ENCODE measurements around the gene PPIE.
A peak's percentile ranks its signal among the peaks of the same experiment; 100 is the strongest.
"Not testable (repeated sequence)": the region's sequence is repeated elsewhere in the genome, so short reads cannot be mapped to it uniquely, and the experiment has no call there.

The PPIE gene

DNA sequence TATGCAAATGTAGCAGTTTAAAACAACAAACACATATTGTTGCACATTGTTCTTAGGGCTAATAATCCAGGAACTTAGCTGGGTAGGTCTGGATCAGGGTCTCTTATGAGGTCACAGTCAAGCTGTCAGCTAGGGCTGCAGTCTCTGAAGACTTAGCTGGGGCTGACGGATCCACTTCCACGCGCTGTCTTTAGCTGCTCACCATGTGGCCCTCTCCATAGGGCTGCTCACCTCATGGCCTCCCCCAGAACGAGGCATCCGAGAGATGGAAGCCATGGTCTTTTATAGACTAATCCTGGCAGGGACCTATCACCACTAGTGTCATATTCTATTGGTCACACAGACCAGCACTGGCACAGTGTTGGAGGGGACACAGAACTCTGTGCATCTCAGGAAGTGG, 41.1 kb downstream of the PPIE start:
- DNase-seq, result no peak

- no peak for DNase-seq
Observed at GRCh38 chr1:39781349-39781715, 42.6 kb downstream of the PPIE start.

DNA sequence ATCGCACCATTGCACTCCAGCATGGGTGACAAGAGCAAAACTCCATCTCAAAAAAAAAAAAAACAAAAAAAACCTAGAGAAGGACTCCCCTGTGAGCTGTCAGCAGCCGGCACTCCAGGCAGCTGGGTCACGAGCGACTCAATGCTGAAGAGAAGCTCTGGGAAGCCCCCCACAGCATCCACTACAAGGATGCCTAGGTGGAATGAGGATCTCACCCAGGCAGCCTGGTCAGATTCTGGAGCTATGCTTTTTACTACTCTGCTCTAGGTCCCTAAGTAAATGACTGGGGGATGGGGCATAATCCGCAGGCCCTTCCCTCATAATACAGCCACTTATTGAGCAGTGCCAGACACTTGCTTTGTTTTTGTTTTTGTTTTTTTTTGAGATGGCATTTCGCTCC, 43.4 kb downstream of the PPIE start:
- DNase-seq, result no peak

DNA sequence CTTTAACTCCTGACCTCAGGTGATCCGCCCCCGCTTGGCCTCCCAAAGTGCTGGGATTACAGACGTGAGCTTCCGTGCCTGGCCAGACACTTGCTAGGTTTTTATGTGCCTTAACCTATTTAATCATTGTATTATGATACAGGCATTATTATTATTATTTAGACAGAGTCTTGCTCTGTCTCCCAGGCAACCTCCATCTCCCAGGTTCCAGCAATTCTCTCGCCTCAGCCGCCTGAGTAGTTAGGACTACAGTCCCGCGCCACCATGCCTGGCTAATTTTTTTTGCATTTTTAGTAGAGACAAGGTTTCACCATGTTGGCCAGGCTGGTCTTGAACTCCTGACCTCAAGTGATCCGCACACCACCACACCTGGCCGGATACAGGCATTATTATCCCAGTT, 44.0 kb downstream of the PPIE start:
- not testable (repeated sequence) for DNase-seq

DNA sequence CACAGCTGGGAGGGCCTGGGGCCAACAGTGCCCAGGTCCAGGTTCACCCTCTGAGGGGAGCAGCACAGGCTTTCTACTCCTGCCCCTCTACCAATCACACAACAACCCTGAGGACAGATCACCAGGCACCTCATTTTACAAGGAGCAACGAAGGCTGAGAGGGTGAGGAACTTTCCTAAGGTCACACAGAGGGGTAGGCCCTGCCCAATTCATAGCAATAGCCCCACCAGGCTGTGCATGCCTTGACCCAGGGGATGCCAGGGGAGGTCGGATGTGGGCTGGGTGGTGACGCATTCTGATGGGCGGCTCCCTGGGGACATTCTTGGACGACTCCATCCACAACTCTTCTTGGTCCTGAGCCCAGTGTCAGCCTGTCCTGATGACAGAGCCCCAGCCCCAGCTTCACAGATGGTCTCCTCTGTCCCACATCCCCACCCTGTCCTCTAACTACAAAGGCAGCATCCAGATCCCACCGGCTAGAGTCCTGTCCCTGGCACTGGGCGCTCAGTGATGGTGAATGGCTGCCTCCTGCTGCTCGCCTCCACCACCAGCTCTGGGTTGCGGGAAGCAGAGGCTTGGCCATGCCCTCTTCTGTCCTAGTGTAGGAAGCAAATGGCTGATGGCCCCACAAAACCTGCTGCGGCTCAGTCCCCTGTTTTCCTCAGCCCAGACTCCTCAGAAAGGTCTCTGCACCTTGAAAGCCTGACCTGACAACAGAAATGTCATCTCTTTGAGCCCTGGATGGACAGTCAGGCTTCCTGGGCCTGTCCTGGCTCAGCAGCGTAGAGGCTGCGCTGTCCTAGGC, 47.8 kb downstream of the PPIE start:
- DNase-seq, result not testable (repeated sequence)

- not testable (repeated sequence) for DNase-seq
Observed at GRCh38 chr1:39787108-39787375, 48.4 kb downstream of the PPIE start.

GRCh38 chr1:39787468-39787867, 48.8 kb downstream of the PPIE start:
- DNase-seq, result no peak

DNA sequence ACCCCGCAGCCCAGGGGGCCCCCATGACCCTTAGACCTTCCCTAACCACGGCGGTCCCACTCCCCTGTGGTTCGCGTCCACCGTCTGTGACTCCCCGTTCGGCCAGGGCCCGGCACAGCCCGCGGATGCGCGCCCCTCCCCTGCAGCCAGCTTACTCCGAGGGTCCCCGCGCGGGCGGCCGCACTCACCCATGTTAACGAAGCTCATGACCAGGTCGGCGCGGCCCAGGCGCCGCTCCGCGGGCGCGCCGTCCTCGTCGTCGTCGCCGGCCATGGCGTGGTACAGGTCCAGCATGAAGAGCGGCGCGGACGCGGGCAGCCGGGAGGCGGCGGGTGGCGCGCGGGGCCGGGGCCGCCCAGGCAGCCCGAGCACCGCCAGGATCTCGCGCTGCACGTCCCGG, 49.3 kb downstream of the PPIE start:
- not testable (repeated sequence) for DNase-seq

DNA sequence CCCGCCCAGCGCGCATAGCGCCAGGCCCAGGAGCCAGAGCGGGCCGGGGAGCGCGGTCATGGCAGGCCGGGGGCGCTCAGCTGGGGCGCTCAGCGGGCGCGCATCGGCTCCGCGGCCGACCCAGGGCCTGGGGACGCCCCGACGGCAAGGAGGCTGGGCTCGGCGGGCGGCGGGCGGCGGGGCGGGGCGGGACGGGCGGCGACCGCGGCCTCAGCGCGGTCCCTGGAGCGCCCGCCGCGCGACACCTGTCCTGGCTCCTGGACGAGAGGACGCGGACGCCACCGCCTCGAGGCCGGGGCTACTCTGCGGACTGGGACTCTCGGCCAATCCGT, 49.7 kb downstream of the PPIE start:
- no peak for DNase-seq

DNA sequence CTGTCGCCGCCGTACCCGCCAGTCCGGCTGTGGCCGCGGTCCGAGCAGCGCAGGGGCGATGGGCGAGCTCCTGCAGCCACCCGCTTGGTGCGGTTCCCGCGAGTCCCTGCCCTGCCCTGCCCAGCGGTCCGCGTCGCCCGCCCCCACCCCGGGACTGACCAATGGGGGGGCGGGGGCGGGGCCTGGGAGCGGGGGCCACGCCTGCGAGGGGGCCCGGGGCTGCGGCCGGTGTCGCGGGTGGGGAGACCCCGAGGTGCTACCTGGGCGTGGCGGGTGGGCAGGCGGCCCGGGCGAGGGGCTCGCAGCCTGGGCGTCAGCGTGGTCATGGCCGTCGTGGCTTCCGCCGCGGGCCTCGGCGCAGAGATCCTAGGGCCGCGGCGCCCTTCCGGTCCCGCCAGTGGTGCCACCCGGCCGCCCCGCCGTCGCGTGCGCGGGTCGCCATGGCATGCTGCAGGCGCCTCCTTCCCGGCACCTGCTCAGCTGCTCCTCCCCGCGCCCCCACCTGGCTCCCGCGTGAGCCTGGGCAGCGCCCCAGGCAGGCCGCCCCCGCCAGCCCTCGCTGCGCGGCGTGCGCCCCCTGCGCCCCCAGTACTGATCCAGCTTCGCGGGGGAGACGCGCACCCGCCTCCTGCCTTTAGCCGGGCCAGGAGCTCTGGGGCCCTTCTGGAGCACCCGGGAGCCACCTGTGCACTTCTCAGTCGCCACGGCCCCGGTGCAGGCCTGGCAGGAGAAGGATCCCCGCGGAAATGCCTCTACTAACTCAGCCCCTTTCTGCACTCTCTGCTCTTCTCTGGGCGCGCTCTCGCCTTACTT, 50.3 kb downstream of the PPIE start, which contains the start of gene BMP8B:
BMP8B (minus strand) TSS at position 108 of the 813 bp plus-strand sequence. CDS start 380 bp downstream, outside the sequence.
- DNase-seq, result peak; percentile 98

DNA sequence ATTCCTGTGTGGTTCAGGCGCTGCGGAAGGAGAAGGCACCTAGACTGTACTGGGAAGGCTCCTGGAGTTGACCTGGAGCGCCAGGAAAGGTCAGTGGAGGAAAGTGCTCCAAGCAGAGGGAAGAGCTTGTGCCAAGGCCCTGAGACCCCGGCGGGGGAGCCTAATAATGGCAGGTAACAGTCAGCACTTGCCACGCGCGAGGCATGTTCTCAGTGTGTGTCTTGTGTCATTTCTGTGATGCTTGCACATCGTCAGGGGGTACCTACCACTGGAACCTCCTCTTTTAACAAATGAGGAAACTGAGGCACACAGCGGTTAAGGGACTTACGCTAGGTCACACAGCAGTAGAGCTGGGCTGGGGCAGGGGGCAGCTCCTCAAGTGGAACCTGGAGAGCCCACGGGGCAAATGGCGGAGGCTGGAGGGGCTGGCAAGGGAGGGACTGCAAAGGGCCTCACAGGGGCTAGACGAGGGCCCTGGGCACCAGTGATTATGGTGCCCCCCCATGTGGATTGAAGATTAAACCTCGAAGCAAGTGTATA, 51.0 kb downstream of the PPIE start:
- no peak for DNase-seq

DNA sequence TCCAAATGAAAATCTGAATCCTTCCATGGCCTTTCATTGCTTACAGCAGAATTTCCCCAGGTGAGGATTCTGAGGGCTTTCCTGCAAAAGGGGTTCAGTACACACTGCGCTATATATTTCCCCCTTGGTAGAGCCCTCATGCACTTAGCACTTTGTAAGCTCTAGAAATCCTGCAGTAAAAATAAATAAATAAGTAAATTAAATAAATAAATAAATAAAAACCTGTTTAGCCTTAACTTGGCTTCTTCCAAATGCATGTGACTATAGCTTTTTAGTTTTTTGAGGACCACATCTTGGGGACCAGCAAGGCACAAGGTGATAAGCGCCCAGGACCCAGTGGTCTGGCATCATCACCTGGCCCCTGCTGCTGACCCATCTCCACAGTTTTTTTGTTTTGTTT, 53.2 kb downstream of the PPIE start:
- no peak for DNase-seq

GRCh38 chr1:39795651-39796050, 57.0 kb downstream of the PPIE start:
- no peak for DNase-seq

GRCh38 chr1:39798859-39799769, 60.4 kb downstream of the PPIE start:
- DNase-seq, result peak; percentile 100

DNA sequence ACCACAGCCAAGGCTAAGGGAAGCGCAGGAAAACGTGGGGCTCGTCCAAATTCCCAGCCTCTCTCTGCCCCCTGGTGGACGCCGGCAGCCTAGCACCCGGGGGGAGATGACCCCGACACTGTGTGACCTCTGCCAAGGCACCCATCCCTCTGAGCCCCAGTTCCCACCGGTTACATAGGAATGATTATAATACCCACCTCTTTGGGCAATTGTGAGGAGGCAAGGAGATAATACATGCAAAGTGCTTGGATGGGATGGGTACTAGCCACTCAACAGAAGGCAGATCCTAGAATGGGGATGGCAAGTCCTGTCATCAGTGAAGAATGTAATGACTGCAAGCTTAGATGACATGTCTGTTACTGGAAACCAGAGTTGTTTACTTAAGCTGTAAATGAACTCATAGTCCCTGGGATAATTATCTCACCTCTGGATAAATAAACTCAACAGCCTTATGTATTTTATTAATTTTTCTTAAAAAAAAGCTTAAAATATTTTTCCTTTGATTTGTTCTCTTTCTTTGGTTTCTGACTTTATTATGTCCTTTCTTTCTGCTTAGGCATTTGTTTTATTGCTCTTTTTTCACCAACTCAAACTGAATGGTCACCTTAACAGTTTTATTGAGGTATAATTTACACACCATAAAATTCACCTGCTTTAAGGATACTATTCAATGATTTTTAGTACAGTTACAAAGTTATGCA, 61.2 kb downstream of the PPIE start:
- DNase-seq, result peak; percentile 100

DNA sequence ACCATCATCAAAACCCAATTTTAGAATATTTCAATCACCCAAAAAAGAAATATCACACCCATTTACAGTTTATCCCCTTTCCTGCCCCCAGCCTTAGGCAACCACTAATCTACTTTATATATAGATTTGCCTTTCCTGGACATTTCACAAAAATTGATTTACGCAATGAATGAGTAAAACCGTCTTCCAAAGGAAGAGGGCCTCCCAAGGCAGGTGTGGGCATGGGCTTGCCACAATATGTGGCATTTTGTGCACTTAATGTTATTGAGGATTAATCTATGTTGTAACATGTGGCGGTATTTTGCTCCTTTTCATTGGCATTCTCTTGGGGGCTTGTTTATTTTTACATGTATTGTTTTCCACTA, 61.8 kb downstream of the PPIE start:
- no peak for DNase-seq

GRCh38 chr1:39802496-39803260, 64.0 kb downstream of the PPIE start:
- DNase-seq, result no peak

- no peak for DNase-seq
Observed at GRCh38 chr1:39805385-39805784, 66.7 kb downstream of the PPIE start.

DNA sequence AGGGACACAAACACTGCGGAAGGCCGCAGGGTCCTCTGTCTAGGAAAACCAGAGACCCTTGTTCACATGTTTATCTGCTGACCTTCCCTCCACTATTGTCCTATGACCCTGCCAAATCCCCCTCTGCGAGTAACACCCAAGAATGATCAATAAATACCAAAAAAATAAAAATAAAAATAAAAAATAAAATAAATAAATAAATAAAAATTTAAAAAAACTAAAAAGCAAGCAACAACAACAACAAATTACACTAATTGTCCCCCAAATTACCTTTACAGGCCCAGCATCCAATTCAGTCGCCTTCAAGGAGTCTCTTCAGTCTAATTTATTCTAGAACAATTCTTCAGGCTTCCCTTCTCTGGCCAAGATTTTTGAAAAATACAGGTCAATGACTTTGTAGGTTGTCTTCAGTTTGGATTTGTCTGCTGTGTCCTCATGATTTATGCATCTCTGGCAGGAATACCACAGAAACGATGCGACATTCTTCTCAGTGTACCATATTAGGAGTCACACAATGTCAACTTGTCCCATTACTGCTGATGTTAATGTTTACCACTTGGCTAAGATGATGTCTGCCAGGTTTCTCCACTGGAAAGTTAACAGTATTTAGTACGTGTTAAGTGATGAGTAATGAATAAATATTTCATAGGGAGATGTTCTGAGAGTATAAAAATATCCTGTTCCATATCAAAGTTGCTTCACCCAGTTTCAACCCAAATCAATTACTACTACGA, 70.3 kb downstream of the PPIE start:
- no peak for DNase-seq

DNA sequence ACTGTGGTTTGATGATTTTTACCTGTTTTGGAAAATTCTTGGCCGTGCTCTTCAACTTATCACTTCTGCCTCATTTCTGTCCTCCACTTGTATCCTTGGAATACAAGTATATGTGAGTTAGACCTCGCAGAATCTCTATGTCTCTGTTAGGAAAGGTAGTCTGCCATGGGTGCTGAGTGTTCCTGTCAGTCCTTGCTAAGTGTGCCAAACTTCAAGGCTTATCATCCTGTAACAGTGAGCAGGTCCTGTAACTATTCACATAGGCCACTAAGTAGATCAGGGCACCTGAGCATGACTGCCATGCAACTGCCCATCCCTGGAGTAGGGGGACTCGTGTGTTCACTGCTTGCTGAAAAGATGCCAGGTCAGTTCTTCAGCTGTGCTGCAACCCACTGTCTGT, 74.2 kb downstream of the PPIE start:
- no peak for DNase-seq
